CD1c-positive myeloid dendritic cell (primary cell): ENCODE data around the gene CCR8.

Source experiments
- DNase-seq: peaks from one replicate; pipeline ENCODE4 v3.0.0-alpha.2; 2016; ENCODE audit errors: extremely low spot score

Gene CCR8, protein sequence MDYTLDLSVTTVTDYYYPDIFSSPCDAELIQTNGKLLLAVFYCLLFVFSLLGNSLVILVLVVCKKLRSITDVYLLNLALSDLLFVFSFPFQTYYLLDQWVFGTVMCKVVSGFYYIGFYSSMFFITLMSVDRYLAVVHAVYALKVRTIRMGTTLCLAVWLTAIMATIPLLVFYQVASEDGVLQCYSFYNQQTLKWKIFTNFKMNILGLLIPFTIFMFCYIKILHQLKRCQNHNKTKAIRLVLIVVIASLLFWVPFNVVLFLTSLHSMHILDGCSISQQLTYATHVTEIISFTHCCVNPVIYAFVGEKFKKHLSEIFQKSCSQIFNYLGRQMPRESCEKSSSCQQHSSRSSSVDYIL

DNA sequence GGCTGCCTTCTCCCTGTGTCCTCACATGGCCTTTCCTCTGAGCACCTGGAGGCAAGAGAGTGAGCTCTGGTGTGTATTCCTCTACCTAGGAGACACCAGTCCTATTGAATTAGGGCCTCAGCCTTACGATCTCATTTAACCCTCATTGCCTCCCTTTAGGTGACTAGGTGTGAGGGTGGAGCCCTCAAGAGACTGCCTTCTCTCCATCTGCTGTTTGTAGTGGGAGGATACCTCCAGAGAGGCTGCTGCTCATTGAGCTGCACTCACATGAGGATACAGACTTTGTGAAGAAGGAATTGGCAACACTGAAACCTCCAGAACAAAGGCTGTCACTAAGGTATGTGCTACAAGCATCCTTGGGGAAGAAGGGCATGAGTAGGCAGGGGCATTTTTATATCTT is at the start of gene CCR8:
CCR8 (plus strand) TSS at position 217 of the 400 bp plus-strand sequence. CDS start 2,623 bp downstream, outside the sequence.
- no peak for DNase-seq

DNA sequence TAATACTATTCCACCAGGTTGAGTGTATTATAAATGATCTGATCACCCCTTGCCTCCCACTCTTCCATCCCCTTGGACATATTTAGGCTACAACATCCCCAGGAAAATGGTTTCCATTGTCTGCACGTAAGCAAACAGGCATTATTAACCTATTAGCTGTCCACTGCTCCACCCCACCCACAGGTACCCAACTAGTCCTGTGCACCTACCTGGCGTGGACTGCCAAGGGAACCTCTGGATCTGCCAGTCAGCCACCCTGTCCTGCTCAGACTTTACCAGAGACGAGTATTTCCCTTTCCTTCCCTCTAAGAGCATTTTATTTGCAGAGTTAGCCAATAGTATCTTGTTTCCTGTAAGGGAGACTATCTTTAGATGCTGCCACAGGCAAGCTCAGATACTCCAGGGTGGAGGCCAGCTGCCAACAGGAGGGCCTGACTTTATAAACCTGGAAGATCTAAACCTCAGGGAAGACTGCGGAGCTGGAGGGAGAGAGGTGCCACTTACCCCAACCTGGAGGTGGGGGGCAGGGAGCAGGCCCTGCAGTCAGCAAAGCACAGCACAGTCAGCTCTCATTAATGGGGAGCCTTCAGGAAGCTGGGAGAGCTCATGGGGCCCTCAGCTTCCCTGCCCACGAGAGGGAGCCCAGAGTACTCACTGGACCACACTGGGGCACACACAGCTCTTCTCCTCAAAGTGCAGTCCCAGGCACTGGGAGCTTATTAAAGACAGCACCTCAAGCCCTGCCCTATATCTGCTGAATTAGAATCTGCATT is 49.6 kb upstream of the CCR8 start, which contains the start of gene CX3CR1:
CX3CR1 (minus strand) TSS at position 292 of the 773 bp plus-strand sequence. CDS start 13,527 bp downstream, outside the sequence.
- DNase-seq = no peak

DNA sequence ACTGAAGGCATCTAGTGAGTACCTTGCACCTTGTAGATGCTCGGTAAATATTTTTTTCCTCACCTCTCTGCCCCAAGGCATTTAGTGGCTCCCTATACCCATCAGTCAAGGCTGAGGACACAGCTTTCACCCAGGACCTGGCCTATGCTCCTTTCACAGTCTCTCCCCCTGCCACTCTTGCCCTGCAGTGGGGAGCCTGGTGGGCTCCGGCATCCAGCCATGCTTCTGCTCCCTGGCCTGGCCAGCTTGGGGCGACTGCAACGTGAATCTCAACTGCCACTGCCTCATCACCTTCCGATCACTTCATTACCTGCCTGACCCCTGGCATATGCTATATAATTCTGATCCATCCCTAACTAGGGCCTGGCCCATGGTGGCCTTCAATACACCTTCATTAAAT is 48.9 kb upstream of the CCR8 start:
- DNase-seq = no peak

DNA sequence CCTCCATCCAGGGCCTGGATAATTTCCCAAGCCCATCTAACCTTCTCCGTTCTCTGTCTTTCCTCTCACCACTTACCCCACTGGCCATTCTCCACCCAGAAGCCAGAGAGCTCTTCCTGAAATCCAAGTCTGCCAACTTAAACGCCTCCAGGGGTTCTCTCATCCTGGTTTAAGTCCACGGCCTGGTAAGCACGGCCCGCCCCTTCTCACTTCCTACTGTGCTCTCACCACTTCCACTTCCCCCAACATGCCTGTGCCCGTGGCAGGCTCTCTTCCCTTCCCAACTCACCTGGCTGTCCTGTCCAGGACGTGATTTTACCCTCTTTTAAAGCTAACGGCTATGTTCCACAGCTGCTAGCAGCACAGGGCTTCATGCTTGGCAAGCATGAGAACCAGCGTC is 48.0 kb upstream of the CCR8 start:
- peak; percentile 53 for DNase-seq

DNA sequence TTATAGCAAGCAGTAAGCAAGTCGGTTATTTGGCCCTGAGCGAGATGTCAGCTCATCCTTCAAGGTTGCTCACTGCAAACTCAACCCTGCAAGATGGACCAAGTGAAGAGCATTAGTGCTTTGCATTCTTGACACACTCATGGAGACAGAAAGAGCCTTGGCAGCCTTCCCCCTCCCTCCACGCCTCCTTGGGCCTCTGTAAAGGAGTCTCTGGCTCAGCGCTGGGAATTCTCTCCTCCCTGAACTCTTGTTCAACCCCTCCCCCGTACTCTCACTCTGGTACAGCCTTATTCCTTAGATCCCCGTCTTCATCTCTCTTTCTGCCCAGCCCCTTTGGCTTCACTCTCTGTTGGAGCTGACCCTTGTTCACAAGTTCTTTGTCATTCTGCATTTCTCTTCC is 47.5 kb upstream of the CCR8 start:
- no peak for DNase-seq

DNA sequence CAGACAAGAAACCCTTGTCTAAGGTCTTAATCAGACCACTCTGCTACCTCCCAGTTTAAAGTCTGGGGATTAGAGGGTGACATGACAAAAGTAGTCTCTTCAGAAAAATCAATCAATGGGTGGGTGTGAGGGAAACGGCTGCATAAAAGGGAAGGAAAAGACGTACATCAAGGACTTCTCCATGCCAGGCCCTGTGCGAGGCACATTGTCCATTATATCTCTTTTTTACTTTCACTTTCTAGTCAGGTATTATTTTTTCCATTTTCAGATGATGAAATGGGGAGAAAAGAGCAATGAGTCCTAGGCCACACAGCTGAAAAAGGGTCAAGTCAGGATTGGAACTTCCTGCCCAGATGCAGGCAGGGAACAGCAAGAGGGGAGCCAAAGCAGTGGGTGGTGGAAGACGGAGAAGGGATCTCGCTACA is 45.0 kb upstream of the CCR8 start:
- DNase-seq = peak; percentile 52

DNA sequence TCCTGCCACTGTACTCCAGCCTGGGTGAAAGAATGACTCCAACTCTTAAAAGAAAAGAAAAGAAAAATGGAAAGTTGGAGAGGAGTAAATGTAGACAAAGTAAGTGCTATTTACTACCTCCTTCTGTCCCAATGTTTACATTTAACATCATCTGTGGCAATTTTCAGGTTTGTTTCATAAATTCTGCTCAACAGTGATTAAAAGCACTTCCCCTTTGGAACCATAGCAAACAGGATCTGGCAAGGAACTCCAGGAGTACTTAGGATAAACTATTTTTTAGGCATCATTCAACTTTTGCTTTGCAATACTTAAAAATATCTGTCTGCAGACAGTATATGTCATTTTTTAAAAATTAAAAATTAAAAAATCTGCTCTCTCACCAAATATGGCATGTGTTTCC is 44.2 kb upstream of the CCR8 start:
- DNase-seq = peak; percentile 43

DNA sequence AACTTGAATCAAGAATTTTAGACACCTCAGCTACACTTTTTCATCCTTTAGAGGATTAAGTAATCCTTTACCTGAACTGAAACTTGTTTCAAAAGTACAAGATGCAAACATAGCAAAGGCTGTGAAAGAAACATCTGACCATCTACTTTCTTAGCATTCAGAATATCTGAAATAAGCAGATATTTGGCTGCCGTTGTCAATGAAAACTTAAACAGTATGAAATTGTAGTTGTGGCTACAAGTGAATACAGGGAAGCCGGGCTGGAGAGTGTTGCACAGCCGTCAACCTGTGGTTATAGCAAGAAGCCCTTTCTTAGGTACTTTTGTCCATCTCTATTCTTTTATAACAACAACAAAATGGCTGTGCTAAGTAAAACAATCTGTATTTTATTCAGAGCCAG is 42.7 kb upstream of the CCR8 start:
- DNase-seq = no peak

DNA sequence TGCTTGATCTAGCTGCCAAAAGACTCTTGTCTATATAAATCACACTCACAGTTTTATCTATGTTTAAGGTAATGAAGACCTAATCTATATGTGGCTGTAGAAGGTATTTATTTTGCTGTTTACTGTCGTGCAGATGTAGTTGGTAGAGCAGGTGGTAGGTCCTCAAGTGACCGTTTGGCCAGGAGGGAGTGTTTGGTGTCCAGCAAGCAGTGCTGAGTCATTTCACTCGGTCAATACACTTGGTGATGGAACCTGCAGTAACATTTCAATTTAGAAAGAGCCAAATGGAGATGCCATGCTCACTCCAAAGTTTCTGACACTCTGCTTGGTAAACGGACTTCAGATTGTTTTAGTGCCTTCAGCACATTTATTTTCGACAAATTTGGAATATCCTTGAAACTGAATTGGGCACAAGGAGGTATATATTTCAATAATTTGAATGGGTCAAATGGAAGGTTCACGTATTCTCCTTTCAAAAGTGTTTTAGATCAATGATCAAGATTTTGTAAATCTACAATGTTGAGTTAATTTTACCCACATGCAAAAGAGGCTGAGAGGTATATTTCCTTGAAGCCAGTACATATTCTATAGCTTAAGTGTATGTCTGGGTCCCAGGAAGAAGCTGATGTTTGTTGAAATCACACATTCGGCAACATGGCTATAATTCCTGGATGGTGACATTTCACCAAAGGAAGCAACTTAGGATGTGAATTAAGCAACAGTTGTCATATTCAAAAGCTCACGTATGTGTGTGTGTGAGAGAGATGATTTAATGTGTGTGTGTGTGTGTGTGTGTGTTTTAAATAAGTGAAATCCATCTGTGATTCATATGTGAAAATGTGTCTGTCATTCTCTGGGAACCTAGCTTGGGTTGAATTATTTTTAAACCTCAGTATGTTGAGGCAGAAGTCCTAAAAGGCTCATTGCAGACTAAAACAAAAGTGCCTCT is 42.0 kb upstream of the CCR8 start:
- DNase-seq = no peak

DNA sequence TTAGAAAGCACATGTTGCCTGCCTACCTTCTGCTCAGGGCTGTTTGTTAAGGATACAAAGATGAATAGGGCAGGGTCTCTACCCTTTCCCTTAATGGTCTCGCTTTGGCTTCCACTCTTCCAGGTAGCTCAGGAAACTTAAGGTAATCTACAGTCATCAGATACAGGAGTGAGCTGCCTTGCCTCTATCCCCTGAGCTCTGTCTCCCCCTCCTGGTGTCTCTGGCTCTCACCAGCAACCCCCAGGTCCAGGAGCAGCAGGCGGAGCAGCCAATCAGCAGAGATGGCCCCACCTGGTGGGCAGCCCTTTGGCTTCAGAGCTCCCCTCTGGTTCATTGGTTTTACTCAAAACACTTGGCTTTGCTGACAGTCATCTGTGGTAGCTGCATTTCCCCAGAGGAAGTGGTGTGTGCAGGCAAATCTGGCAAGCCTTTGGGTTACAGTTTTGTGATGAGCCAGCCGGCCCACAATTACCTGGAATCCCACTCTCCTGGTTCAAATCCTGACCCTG is 41.2 kb upstream of the CCR8 start:
- DNase-seq = peak; percentile 84

DNA sequence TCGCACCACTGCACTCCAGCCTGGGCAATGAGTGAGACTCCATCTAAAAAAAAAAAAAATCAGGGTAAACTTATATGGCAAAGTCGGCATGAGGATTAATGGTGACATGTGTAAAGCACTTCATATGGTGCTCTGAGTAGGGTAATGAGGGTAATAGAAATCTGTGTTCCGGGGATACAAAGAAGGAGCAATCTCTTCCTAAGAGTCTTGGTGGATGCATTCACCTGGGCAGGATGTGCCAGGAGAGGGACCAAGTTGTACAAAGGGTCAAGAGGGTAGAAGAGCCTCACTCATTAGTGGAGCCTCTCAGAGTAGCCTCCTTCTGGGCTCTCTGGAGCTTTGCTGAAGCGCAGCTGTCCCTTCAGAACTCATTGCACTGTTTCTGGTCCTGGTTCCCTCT is 40.4 kb upstream of the CCR8 start:
- DNase-seq = no peak

DNA sequence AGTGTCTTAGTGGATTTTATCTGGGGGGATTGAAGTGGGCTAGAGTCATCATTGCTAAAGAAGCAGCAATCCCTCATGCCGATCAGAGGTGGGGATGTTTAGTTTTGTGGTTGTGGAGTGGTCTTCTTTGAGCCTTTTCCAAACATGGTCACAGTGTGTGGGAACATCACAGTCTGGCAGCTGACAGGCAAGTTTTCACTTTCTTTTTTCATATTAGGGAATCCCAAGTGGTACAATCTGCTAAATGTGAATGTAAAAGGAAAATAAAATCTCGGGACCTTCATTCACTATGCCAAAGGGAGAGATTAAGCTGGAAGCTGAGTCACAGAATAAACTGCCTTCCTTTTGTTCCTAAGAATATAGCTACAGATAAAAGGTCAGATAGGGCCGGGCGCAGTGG is 39.3 kb upstream of the CCR8 start:
- DNase-seq = no peak

DNA sequence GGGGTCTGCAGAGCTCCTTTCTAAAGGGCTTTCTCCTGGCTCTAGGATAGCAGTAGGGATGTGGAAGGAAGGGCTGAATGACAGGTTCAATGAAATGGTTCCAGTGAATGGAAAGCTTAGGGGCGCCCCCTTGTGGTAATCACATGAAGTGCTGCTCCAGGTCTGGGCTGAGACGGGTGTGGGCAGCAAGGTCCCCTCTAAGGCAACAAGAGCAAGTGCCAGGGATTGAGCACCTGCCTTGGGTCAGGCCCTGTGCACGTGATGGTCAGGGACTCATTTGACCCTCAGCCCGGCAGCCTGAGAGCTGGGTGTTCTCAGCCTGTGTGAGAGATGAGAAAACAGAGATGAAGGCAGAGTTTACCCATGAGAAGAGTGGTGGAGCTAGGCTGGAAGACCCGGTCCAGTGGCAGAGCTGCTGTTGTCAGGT is 37.6 kb upstream of the CCR8 start:
- peak; percentile 81 for DNase-seq

DNA sequence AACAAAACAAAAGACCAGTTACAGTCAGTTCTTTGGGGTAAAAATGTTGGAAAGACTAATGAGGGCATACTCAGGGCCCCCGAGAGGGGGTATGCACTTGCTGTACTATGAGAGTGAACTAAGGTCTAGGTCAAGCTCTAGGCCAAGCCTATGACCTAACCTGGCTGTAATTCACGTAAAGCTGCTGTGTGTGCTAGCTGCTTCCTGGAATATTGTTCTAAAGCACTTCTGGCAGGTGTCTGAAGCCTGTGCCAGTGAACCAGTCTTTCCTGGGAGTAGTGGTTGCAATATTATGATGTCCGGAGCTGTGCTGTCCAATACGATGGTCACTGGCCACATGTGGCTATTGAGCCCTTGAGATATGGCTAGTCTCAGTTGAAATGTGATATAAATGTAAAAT is 36.5 kb upstream of the CCR8 start:
- no peak for DNase-seq

DNA sequence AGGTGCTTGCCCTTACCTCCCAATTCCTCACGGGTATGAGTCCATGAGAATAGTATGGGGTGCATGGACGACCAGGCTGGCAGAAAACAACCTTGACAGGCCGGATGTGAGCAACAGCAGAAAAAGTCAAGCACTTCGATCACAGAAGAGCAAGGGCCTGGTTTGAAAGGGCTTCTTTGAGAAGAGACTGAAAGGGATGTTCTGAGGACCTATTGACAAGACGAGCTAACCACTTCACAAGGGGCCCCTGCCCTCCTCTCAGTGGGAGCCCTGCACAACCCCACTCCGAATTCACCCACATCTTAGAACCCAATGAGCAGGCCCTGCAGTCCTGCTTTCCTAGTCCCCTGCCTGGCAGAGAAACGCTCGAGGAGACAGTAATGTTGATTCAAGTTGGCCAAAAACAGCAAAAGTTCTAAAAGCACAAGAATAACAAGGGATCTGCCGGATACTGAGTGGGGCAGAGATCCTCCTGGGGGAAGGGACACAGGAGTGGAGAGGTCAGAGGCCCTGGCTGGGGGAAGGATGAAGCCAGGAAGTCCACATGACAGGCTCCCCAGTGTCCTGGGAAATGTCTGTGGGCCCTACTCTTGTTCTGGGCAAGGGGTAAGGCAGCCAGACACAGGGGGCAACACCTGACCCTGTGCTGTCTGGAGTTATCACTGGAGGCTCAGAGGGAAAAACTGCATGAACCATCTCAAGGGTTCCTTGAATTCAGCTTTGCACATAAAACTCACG is 34.9 kb upstream of the CCR8 start:
- DNase-seq = no peak

DNA sequence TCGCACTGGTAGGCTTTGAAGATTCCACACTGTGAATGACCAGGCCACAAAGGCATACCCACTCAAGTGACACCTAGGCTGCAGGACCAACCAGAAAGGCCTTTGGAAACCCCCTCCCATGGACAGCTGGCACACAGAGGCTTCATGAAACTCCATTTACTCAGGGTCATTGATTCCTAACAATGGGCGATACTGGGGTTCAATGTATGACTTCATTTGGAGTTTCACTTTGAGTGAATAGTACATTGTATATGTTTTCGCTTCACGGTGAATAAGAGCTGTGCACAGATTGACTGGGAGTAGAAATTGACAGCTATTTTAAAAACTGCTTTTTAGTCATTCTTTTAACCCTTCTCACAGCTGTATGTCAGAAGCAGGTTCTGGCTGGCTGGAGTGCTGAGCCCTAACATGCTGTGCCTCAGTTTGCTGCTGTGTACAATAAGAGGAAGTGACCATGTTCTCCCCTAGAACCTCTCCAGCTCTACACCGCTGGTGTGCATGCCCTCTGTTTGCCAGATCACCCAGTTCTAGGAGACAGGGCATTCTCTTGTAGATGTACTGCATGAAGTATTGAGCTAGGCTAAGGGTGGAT is 34.2 kb upstream of the CCR8 start:
- no peak for DNase-seq

DNA sequence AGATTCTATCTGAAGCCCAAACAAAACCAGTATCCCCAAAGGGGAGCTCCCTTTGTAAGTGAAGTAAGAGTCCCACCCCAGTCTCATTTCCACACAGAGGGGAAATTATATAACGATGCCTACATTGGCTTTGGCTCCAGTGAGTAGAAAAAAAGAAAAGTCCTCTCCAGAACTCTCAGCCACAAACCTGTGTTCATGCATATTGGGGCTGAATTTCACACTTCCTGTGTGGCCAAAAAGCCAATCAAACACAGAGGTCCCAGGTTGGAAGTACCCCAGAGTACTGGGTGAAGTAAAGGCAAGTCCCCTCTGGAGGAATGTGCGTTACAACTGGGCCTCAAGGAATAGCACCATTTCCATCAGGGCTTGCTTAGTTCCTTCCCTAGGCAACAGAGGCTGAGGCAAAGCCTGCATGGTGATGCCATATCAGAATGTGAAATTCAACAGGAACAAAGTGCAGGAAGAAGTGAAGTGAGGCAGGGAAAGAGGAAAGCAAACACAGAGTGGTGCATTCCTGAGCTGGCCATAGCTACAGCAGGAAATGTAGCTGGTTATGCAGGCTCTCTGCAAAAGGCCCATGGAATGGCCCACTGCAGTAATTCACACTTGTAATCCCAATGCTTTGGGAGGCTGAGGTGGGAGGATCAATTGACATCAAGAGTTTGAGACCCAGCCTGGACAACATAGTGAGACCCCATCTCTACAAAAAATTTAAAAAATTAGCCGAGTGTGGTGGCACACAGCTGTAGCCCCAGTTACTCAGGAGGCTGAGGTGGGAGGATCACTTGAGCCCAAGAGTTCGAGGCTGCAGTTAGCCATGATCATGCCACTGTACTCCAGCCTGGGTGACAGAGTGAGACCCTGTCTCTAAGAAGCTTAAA is 33.1 kb upstream of the CCR8 start:
- no peak for DNase-seq

DNA sequence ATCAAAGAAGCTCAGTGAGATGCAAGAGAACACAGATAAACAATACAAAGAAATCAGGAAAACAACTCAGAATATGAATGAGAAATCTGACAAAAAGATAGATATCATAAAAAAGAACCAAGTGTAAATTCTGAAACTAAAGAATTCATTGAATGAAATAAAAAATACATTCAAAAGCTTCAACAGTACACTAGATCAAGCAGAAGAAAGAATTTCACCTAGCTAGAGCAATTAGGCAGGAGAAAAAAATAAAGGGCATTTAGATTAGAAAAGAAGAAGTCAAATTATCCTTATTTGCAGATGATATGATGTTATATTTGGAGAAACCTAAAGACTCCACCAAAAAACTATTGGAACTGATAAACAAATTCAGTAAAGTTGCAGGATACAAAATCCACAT is 30.2 kb upstream of the CCR8 start:
- DNase-seq = no peak

DNA sequence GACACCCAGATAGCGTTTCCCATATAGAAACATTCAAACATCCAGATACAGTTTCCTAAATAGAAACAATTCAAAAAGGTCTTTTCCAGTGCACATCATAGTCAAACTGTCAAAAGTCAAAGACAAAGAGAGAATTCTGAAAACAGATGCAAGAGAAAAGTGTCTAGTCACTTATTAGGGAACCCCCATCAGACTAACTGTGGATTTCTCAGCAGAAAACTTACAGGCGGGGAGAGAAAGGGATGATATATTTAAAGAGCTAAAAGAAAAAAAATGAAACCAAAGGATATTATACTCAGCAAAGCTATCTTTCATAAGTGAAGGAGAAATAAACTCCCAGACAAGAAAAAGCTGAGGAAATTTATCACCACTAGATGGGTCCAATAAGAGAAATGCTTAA is 27.3 kb upstream of the CCR8 start:
- no peak for DNase-seq

DNA sequence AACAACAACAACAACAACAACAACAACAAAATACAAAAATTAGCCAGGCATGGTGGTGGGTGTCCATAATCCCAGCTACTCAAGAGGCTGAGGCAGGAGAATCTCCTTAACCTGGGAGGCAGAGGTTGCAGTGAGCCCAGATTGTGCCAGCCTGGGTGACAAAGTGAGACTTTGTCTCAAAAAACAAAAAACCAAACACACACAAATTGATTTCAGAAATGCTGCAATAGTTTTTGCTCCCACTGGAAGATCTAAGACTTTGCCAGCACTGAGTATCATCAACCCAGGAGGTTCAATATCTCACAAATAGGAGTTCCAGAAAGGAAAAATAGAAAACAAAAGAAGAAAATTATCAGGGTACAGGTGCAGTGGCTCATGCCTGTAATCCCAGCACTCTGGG is 16.2 kb upstream of the CCR8 start:
- DNase-seq = no peak
